ENCODE measurements around the gene ZMYM1.
A peak's percentile ranks its signal among the peaks of the same experiment; 100 is the strongest.
"Not testable (repeated sequence)": the region's sequence is repeated elsewhere in the genome, so short reads cannot be mapped to it uniquely, and the experiment has no call there.

Gene ZMYM1

DNA sequence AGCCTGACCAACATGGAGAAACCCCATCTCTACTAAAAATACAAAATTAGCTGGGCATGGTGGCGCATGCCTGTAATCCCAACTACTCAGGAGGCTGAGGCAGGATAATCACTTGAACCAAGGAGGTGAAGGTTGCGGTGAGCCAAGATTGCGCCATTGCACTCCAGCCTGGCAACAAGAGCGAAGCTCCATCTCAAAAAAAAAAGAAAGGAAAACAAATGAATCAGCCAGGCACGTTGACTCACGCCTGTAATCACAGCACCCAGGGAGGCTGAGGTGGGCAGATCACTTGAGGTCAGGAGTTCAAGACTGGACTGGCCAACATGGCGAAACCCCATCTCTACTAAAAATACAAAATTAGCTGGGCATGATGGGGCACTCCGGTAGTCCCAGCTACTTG, 2.8 kb upstream of the ZMYM1 start:
- DNase-seq (ENCODE audit: low read depth), result not testable (repeated sequence)

DNA sequence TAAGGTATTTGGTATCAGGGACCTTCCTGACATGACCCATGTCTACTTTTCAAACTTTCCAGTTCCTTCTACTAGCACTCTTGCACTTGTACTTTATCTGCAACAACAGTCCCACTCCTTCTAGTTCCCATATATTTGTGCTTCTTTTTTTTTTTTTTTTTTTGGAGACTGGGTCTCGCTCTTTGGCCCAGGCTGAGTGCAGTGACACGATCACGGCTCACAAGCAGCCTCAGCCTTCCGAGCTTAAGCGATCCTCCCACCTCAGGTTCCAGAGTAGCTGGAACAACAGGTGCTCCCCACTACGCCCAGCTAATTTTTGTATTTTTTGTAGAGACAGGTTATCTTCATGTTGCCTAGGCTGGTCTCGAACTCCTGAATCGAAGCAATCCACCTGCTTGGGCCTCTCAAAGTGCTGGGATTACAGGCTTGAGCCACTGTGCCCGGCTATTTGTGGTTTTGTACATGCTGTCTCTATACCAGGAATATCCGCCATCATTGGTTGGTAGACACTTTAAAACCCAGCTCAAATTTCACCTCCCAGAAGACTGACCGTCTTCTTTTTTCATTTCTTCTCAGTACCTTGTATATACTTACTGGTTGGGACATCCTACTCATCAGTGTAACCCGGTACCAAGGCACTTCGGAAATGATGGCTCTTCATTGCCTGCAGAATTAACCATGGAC, 1.1 kb downstream of the ZMYM1 start:
- no peak for DNase-seq (ENCODE audit: low read depth)

DNA sequence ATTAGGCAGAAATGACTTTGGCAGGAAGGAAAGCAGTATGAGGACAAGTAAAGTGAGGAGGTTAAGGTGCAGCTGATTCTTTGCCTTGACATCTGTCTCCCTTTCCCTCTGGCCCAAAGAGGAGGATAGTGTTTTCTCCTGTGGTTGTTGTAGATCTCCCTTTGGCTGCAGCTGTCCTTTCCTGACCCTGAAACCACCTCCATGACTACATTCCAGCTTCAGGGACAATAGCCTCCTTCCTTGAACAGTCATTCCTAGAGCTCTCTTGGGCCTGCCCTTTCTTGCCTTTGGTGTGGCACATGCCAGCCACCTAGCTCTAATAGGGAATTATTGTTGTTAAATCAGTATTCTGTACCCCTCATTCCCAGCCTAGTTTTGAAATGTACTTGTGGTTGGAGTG, 6.2 kb downstream of the ZMYM1 start:
- no peak for DNase-seq (ENCODE audit: low read depth)

DNA sequence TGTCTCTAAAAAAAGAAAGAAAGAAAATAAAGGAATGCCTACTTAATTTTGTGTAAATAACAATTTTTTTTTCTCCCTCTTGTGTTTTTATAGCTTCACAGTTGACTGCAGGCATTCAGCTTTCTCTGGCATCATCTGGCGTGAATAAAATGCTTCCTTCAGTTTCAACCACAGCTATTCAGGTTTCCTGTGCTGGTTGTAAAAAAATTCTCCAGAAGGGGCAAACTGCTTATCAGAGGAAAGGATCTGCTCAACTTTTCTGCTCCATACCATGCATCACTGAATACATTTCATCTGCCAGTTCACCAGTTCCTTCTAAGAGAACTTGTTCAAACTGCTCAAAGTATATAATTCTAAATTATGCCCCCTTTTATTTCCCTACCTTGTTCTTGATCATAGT, 18.0 kb downstream of the ZMYM1 start:
- DNase-seq (ENCODE audit: low read depth), result no peak

DNA sequence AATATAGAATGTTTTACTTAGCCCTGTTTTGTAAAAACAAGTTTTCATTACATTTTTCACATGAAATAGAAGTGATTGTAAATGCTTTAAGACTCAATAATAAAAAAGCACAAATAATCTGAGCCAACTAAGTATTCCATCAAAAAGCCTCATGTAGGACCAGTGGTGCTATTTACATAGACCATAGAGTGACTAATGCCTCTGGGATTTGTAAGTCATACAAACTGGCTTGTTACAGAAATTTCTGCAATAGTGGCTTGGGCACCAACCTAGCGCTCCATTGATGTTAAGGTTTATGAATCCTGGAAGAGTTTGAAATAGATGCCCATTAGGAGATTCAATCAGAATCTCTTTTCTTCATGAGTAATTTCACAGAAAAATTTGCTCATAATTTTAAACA, 31.9 kb downstream of the ZMYM1 start:
- DNase-seq (ENCODE audit: low read depth), result peak; percentile 29

DNA sequence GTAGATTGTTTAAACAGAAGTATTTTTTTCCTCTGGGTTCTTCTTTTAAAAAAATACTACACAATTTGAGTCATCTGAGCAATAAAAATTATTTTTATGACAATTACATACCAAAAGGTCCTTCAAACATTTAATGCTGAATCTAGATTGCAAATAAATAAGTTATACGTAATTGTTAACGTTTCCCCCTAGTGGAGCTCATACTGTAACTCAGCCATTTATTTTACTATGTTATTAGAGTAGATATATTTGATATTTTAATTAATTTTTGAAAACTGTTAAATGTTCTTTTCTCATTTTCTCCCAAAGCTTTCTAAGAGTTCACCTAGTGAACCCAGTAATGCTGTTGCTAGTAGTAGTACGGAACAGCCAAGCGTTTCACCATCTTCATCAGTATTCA, 33.5 kb downstream of the ZMYM1 start:
- DNase-seq (ENCODE audit: low read depth), result no peak

DNA sequence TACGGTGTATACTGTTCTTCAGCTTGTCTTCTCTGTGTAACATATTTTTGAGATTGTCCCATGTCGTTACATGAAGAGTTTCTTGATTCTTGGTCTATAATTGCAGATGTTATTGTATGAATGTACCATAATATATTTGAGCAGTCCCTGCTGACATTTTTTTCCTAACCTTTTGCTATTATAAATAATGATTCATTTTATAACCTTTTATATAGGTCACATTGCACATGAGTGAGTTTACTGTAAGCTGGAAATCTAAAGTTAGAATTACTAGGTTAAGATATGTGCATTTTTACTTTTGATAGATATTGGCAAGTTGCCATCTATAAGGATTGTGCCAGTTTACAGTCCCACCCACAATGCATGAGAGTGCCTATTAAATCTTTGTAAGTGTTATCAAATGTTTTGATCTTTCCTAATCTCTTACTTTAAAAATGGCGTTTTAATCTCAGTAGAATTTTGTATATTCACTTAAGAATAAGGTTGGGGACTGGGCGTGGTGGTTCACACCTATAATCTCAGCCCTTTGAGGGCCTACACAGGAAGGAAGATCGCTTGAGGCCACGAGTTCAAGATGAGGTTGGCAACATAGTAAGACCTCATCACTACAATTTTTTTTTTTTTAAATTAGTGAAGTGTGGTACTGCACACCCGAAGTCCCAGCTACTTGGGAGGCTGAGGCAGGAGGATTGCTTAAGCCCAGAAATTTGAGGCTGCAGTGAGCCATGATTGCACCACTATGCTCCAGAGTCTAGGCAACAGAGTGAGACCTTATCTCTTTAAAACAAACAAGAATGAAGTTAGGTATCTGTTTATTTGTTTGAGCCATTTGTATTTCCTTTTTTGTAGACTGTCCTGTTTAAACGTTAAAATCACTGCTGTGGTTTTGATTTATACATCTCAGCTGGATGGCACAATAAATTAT, 36.5 kb downstream of the ZMYM1 start:
- peak; percentile 8 for DNase-seq (ENCODE audit: low read depth)

DNA sequence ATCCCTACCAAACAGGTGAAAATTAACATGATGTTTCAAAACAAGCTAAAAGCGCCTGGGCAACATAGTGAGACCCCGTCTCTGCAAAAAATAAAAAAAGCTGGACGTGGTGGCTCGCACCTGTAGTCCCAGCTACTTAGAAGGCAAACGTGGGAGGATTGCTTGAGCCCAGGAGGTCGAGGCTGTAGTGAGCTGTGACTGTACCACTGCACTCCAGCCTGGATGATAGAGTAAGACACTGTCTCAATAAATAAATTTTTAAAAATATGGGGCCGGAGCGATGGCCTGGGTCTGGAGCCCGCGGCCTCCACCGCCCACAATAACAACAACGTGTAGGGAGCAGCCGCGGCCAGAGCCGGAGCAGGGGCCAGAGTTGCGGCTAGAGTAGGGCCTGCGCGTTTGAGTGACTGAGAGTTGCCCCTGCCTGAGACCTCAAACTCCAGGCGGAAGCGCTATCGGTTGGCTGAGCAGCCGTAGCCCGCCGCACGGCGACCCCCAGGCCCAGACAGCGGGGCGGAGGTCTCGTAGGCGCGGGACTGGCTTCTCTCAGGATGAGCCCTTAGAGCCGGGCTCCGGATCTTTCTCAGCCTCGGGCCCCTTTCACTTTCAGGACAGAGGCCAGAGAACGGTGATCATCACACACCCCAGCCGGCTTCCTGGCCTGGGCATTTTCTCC, 41.4 kb downstream of the ZMYM1 start:
- DNase-seq (ENCODE audit: low read depth), result no peak

DNA sequence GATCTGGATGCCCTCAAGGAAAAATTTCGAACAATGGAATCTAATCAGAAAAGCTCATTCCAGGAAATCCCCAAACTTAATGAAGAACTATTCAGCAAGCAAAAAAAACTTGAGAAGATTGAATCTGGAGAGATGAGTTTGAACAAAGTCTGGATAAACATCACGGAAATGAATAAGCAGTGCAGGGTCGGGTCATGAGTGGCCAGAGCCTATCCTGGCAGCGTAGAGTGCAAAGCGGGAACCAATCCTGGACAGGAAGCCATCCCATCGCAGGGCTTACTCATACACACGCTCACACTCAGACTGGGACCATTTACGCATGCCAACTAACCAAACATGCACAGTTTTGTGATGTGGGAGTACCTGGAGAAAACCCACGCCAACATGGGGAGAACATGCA, 43.1 kb downstream of the ZMYM1 start:
- no peak for DNase-seq (ENCODE audit: low read depth)

DNA sequence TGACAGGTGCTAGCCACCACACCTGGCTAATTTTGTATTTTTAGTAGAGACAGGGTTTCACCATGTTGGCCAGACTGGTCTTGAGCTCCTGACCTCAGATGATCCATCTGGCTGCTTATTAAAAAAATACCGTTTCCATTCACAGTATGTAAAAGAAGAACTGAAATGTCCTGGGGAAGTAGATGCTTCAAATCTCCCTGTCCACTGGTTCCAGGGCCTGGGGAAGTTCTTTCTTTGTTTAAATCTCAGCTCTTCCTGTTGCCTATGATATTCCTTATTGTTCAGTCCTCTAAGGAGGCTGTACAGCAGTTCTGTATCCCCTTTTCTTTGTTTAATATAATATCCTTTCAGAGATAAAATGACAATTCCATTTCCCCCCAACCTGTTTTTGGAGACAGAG, 47.4 kb downstream of the ZMYM1 start:
- no peak for DNase-seq (ENCODE audit: low read depth)

DNA sequence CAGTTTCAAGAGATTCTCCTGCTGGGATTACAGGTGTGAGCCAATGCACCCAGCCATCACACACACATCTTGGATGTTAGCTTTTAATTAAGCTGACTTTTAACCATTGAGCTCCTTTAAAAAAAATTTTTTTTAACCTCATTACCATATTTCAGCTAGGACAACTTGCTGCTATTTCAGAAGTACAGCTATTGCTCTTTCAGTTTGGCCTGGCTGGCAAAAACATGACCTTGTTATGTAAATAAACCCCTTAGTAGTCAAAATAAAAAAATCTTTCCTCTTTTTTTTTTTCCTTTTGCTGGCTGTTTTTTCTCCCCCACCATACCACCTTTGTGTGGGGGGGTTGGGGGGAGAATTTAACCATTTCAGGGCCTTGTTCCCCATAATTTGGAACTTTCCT, 49.9 kb downstream of the ZMYM1 start:
- no peak for DNase-seq (ENCODE audit: low read depth)

DNA sequence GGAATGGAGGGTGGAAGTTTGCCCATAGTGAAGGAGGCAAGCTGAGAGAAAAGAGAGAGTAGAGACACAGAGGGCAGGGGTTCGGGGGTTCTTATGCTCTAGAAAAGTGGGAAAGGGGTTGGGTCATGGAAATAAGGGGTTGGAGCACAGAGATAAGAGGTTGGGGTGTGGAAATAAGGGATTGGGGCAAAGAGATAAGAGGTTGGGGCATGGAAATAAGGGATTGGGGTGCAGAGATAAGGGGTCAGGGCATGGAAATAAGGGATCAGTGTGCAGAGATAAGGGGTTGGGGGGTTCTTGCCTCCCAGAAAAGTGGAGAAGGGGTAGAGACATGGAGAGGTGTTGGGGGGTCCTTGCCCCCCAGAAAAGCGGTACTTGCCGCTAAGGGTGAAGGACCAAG, 57.6 kb downstream of the ZMYM1 start:
- no peak for DNase-seq (ENCODE audit: low read depth)

DNA sequence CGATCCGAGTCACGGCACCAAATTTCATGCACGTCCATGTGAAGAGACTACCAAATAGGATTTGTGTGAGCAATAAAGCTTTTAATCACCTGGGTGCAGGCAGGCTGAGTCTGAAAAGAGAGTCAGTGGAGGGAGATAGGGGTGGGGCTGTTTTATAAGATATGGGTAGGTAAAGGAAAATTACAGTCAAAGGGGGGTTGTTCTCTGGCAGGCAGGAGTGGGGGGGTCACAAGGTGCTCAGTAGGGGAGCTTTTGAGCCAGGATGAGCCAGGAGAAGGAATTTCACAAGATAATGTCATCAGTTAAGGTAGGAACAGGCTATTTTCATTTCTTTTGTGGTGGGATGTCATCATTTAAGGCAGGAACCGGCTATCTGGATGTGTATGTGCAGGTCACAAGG, 58.4 kb downstream of the ZMYM1 start:
- not testable (repeated sequence) for DNase-seq (ENCODE audit: low read depth)

DNA sequence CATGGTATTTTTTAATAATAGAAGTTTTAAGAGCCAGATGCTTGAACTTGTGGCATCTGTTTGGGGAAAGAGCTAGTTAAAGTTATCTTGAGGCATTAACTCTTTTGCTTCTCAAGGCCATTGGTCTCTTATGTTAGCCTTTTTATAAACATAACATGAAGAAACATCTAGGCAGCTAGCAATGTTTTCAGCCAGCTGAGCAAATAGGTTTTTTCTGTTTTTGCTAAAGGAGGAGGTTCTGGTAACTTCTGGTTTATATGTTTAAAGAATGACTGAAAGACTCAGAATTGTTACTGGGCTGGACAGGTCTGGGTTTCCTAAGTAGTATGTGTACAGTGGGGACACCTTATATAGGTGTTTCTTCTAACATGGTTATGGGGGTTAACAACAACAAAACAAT, 63.1 kb downstream of the ZMYM1 start:
- not testable (repeated sequence) for DNase-seq (ENCODE audit: low read depth)

DNA sequence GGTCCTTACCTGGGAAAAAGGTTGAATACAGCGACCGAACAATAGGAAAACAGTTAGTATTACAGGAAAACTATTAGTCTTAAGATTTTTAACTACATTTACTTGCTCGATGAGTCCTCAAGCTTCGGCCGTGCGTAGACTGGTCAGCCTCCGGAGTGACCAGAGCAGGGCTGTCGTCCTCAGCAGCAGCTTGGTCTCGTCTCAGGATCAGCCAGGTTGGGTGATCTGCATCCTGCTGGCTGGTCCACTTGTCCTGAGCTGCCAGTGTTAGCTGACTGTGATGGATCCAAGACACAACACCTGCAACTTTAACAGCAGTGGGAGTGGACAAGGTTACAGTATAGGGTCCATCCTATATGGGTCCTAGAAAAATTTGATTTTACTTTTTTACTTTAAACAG, 63.5 kb downstream of the ZMYM1 start:
- DNase-seq (ENCODE audit: low read depth), result not testable (repeated sequence)

DNA sequence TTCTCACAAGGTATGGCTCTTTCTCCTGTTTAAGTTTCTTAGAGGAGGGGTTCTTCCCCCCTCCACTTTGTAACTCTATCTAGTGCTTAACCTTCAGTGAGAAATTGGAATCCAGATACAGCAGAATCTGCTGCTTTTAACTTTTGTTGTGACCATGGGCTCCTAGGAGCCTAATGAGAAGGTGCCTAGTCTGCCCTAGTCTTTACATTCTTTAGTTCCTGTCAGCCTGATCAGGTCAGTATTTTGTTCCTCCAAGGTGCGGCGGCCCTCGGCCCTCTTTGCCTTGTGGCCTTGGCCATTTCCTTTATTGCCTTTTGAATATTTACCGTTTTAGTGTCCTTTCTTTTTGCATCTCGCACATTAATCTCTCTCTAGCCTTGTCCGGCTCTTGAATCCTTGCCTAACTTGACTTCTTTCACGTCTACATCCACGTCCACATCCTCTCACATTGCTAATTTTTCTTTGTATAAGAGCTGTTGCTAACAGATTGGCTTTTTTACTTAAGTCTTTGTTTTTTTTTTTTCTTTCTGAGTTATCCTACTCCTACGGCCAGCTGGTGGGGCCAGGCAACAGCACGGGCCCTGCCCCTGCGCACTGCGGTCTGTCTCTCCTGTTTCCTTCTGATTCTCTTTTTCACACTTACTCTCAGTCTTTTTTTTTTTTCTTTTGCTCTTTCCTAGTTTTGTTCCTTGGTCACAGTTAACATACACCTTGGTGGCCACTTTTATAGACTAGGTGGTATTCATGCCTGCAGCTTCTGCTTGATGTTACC, 64.7 kb downstream of the ZMYM1 start:
- DNase-seq (ENCODE audit: low read depth), result no peak

DNA sequence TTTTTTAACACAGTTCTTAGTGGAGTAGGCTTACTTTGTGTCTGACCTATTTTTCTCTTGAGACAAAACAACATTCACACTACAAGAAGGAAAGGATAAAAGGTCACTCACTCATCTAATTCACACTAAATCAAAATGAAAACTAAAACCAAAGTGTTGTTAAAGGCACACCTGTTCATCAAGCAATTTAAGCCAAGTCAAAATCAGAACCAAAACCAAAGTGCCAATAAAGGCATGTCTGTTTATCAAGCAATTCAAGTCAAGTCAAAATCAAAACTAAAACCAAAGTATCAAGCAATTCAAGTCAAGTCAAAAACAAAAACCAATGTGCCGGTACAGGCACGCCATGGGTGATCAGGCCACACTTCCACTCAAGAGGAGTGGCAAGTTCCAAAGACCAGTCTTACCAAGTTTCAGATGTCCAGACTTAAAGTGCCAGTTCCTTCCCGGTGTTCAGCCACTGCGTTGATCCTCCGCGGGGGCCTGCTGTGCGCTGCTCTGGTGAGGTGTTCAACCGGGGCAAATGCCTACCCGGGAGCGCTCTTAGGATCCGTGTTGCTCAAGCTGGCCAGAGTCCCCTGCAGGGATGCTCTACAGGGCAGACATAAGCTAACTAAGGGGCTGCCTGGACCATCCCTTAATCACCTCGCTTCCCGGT, 66.8 kb downstream of the ZMYM1 start:
- not testable (repeated sequence) for DNase-seq (ENCODE audit: low read depth)

DNA sequence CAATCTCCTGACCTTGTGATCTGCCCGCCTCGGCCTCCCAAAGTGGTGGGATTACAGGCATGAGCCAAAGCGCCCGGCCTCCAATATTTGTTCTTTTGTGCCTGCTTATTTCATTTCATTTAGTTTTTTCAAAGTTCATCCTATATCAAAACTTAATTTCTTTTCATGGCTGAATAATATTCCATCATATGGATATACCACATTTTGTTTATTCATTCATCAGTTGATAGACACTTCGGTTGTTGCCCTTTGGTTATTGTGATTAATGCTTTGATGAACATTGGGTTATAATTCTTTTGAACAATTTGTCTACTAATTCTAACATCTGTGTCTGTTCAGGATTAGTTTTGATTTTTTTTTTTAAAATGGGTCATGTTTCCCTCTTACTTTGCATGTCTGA, 72.0 kb downstream of the ZMYM1 start:
- no peak for DNase-seq (ENCODE audit: low read depth)

DNA sequence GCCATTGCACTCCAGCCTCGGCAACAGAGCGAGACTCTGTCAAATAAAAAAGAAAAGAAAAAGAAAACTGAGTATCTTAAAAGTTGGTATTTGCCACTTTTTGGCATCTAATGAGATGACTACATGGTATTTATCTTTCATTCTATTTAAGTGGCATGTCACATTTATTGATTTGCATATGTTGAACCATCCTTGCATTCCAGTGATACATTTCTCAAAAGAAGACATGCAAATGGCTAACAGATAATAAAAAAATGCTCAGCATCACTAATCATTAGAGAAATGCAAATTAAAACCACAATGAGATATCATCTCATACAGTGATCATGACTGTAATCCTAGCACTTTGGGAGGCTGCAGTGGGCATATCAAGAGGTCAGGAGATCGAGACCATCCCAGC, 85.7 kb downstream of the ZMYM1 start:
- DNase-seq (ENCODE audit: low read depth), result no peak
